ENCODE measurements around the gene INO80B.

INO80B gene

DNA sequence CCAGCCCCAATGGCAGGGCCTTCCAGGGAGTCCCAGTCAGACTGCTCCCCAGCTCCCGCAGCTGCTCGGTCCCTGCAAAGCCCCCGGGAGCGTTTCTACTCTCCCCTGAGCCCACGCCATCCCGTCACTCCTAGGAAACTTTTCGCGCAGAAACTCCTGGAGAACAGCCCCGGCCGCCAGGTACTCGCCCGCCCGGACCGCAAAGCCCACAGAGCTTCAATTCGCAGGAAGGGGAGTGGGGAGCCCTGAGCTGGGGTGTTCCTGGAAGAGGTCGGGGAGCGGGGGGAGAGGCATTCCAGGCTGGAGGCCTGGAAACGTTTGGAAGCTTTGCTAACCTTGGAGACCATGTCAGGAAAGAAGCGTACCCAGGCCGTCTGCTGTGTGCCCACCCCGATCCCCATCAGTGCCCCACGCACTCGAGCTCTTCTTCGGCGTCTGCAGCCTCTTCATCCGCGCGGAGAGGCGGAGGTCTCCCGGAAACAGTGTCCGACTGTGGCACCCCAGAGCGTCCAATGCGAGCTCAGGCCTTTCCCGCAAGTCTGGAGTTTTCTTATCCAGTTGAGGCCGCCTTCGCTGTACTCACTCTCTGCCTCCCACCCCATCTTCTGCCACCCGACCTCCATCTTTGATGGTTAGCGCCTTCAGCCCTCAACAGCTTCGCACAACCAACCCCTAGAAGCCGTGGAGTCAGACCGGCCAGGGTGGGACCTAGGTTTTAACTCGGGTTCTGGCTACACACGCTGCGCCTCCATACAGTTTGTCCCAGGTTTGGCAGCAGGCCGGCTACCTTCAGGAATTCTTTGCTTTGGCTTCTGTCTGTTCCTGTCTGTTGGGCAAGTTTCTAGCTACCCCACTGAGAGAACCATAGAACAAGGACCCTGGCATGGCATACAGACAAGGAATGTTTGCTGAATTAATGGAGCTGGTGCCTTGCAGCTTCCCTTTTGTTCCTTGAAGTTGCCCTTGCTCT, 48.9 kb downstream of the INO80B start:
- no peaks in the 10 kb centered on the region for H3K27me3 ChIP-seq (ENCODE audit: insufficient read depth, low read length)
- H3K4me3 ChIP-seq (ENCODE audit: low read depth, low read length): peak overlapping the region; percentile 76
- peak overlapping the region; percentile 82 for H3K27ac ChIP-seq (ENCODE audit: low read depth, low read length)
- peaks cover 32% of the 10 kb centered on the region for H3K79me2 ChIP-seq (ENCODE audit: control insufficient read depth, insufficient read depth, low read length, unreplicated experiment)
- H2AFZ ChIP-seq (ENCODE audit: low read length, unreplicated experiment): peak overlapping the region; percentile 57
- H3K4me1 ChIP-seq (ENCODE audit: control insufficient read depth, insufficient read depth, low read length, unreplicated experiment): peaks cover 34% of the 10 kb centered on the region
- no peaks in the 10 kb centered on the region for H3K36me3 ChIP-seq (ENCODE audit: insufficient read depth, low read length)

DNA sequence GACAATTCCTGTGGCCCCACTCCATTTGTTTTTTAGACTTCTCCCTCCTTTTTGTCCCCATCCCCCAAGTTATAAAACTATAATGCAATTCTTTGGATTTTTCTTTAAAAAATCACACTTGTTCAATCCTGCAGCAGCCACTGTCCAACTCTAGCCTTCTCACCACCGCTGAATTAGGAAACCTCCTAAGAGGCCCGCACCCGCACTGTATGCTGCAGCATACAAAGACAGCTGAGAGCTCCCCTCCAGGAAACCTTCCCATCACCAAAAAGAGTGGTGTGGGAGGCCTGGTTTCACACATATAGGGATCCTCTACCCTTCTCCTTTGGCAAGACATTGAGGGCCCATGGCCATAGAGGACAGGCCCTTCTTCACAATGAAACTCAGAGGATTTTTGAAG, 49.7 kb downstream of the INO80B start:
- H3K4me3 ChIP-seq (ENCODE audit: low read depth, low read length): peak overlapping the region; percentile 76

DNA sequence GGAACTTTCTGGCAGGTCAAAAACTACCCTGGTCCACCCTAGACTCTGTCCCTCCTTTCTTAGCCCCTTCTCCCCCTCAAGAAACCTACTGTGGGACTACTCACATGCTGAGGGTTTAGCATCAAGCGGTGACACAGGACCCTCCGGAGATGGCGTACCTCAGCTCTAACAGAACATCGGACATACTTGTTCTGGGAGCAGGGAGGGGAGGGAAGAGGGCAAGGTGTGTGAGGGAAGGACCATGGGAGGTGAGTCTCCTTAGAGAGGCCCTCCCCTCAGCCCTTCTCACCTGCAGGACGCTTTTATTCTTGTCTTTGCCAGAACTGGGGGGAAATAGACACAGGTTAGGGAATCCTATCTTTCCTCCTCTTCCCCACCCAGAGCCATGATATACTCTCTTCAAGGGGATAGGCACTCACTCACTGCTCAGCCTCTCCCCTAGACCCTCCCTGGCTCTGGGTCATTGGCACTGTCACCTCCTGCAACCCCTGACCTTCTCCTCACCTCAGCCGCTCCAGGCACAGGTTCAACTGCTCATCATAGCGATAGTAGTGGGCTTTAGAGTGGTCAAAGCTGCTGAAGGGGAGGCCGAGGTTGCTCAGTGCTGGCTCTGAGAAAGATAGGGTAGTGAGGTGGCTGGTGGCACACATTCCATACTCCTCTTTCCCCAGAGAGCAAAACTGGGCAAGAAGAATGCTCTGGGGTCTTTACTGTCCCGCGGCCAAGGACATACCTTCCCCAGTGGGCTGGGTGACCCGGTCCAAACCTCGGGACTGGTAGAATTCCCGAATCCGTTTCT, 50.8 kb downstream of the INO80B start:
- peak overlapping the region; percentile 76 for H3K4me3 ChIP-seq (ENCODE audit: low read depth, low read length)
- H3K27me3 ChIP-seq (ENCODE audit: insufficient read depth, low read length): no peaks in the 10 kb centered on the region
- peaks cover 34% of the 10 kb centered on the region for H3K4me1 ChIP-seq (ENCODE audit: control insufficient read depth, insufficient read depth, low read length, unreplicated experiment)
- no peak overlapping the region for H2AFZ ChIP-seq (ENCODE audit: low read length, unreplicated experiment)
- no peaks in the 10 kb centered on the region for H3K36me3 ChIP-seq (ENCODE audit: insufficient read depth, low read length)
- peak overlapping the region; percentile 82 for H3K27ac ChIP-seq (ENCODE audit: low read depth, low read length)
- peaks cover 32% of the 10 kb centered on the region for H3K79me2 ChIP-seq (ENCODE audit: control insufficient read depth, insufficient read depth, low read length, unreplicated experiment)

More for the DNA sequence above, 49.7 kb downstream of the INO80B start:
- H3K4me1 ChIP-seq (ENCODE audit: control insufficient read depth, insufficient read depth, low read length, unreplicated experiment): peaks cover 34% of the 10 kb centered on the region
- peak overlapping the region; percentile 82; the same call in 1 of the 2 replicates for H3K27ac ChIP-seq (ENCODE audit: low read depth, low read length)
- H2AFZ ChIP-seq (ENCODE audit: low read length, unreplicated experiment): no peak overlapping the region
- H3K79me2 ChIP-seq (ENCODE audit: control insufficient read depth, insufficient read depth, low read length, unreplicated experiment): peaks cover 32% of the 10 kb centered on the region
- no peaks in the 10 kb centered on the region for H3K36me3 ChIP-seq (ENCODE audit: insufficient read depth, low read length)
- H3K27me3 ChIP-seq (ENCODE audit: insufficient read depth, low read length): no peaks in the 10 kb centered on the region

DNA sequence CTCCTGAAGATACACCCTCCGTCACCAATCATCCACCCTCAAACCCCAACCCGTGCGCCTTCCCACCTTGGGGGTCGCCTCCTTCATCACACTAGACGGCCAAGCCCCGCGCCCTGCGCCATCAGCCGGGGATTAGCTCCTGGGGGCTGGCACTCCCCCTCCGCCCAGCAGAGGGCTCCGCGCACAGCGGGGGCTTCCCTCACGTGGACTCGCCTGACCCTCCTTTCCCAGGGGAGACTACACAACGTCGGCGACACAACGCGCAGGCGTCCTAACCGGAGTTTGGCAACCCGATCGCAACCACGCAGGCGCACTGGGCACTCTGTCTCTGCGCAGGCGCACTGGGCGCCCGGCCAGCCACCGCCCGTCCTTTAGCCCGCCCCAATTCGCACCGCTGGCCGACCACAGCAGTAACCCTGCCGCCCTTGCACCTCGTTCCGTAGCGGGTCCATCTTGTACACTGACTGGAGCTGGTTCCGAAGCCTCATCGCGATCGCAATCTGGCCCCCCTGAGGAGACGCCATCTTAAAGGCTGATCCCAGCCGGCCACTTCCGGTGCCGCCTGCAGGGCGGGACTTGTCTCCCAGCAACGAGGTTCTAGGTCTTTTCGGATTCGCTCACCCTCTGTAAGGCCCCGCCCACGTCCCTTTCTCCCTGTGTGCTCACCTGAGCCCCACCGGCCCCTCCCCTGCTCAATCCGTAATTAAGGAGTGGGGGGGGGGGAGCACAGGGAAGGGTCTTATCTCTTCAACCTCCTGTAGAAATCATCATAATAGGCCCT, 52.4 kb downstream of the INO80B start, which contains the start of gene PCGF1:
PCGF1 (minus strand) TSS at position 551 of the 781 bp plus-strand sequence; CDS start at position 524, 27 bp downstream.
- H3K27ac ChIP-seq (ENCODE audit: low read depth, low read length): peak within 1 kb of the TSS; percentile 97
- H2AFZ ChIP-seq (ENCODE audit: low read length, unreplicated experiment): peak within 1 kb of the TSS; percentile 84
- H3K4me1 ChIP-seq (ENCODE audit: control insufficient read depth, insufficient read depth, low read length, unreplicated experiment): peaks cover 34% of the 10 kb centered on the region
- peak within 1 kb of the TSS; percentile 84 for H3K4me3 ChIP-seq (ENCODE audit: low read depth, low read length)
- no peaks in the 10 kb centered on the region for H3K36me3 ChIP-seq (ENCODE audit: insufficient read depth, low read length)
- H3K27me3 ChIP-seq (ENCODE audit: insufficient read depth, low read length): peaks cover 8% of the 10 kb centered on the region
- H3K79me2 ChIP-seq (ENCODE audit: control insufficient read depth, insufficient read depth, low read length, unreplicated experiment): peaks cover 30% of the 10 kb centered on the region

Data from ACC112 (cell line).